Trophoblast cell (in vitro differentiated cells and primary cell): ENCODE measurements around the gene NUAK1.

ENCODE experiments used
- DNase-seq, 2 donors: peaks; one replicate each; pipeline ENCODE4 v3.0.0-alpha.2; 2016
- H2AFZ ChIP-seq: 2 replicates; pipeline ENCODE4 v1.6.1; 2013; ENCODE audit warnings: low read length, moderate library complexity, mild to moderate bottlenecking; ENCODE audit not compliant: insufficient read depth, poor library complexity
- H2AK5ac ChIP-seq: 2 replicates; pipeline ENCODE4 v1.6.1; 2013; ENCODE audit warnings: mild to moderate bottlenecking, low read length
- H2BK120ac ChIP-seq: 2 replicates; pipeline ENCODE4 v1.6.1; 2013; ENCODE audit warnings: low read length, mild to moderate bottlenecking, moderate library complexity; ENCODE audit not compliant: insufficient read depth, poor library complexity
- H2BK12ac ChIP-seq: 2 replicates; pipeline ENCODE4 v1.6.1; 2013; ENCODE audit warnings: mild to moderate bottlenecking, low read length, moderate library complexity
- H2BK5ac ChIP-seq: 2 replicates; pipeline ENCODE4 v1.6.1; 2013; ENCODE audit warnings: low read length, low read depth, moderate library complexity, mild to moderate bottlenecking; ENCODE audit not compliant: poor library complexity
- H3K14ac ChIP-seq: 2 replicates; pipeline ENCODE4 v1.6.1; 2013; ENCODE audit warnings: mild to moderate bottlenecking, low read length
- H3K18ac ChIP-seq: 2 replicates; pipeline ENCODE4 v1.6.1; 2013; ENCODE audit warnings: mild to moderate bottlenecking, low read length
- H3K23ac ChIP-seq: 2 replicates; pipeline ENCODE4 v1.6.1; 2013; ENCODE audit warnings: low read length
- H3K27ac ChIP-seq: 2 replicates; pipeline ENCODE4 v1.5.1; 2013; ENCODE audit warnings: low read depth, mild to moderate bottlenecking, inconsistent platforms, low read length, moderate library complexity
- H3K27me3 ChIP-seq: 2 replicates; pipeline ENCODE4 v1.6.1; 2013; ENCODE audit warnings: inconsistent platforms, mild to moderate bottlenecking, low read length, moderate library complexity; ENCODE audit not compliant: insufficient read depth
- H3K36me3 ChIP-seq, 2 experiments: 1 replicate in 1 of 2; 2 replicates in 1 of 2; pipeline ENCODE4 v1.6.1; 2013; ENCODE audit warnings: low read length in 2 of 2, mild to moderate bottlenecking in 2 of 2, moderate library complexity in 1 of 2; ENCODE audit not compliant: insufficient read depth in 2 of 2, control insufficient read depth in 1 of 2
- H3K4ac ChIP-seq: 2 replicates; pipeline ENCODE4 v1.6.1; 2013; ENCODE audit warnings: low read depth, mild to moderate bottlenecking, low read length, moderate library complexity
- H3K4me1 ChIP-seq, 2 experiments: 1 replicate in 1 of 2; 2 replicates in 1 of 2; pipeline ENCODE4 v1.6.1; 2013; ENCODE audit warnings: low read length in 2 of 2, mild to moderate bottlenecking in 2 of 2, moderate library complexity in 1 of 2; ENCODE audit not compliant: insufficient read depth in 2 of 2, control insufficient read depth in 1 of 2
- H3K4me2 ChIP-seq: 2 replicates; pipeline ENCODE4 v1.6.1; 2013; ENCODE audit warnings: inconsistent platforms, mild to moderate bottlenecking, low read length, moderate library complexity
- H3K4me3 ChIP-seq: 2 replicates; pipeline ENCODE4 v1.5.1; 2013; ENCODE audit warnings: mild to moderate bottlenecking, low read depth, low read length, inconsistent platforms
- H3K79me1 ChIP-seq: one replicate; pipeline ENCODE4 v1.6.1; 2013; ENCODE audit warnings: low read length
- H3K79me2 ChIP-seq: 2 replicates; pipeline ENCODE4 v1.6.1; 2013; ENCODE audit warnings: low read length, mild to moderate bottlenecking; ENCODE audit not compliant: control insufficient read depth, insufficient read depth, poor library complexity
- H3K9ac ChIP-seq: 2 replicates; pipeline ENCODE4 v1.6.1; 2013; ENCODE audit warnings: mild to moderate bottlenecking, low read length
- H3K9me3 ChIP-seq: 2 replicates; pipeline ENCODE4 v1.6.1; 2013; ENCODE audit warnings: low read depth, mild to moderate bottlenecking, control low read depth, inconsistent platforms, low read length; ENCODE audit not compliant: insufficient read depth
- H4K12ac ChIP-seq: 2 replicates; pipeline ENCODE4 v1.6.1; 2013; ENCODE audit warnings: low read depth, mild to moderate bottlenecking, low read length, moderate library complexity
- H4K8ac ChIP-seq: 2 replicates; pipeline ENCODE4 v1.6.1; 2013; ENCODE audit warnings: low read depth, mild to moderate bottlenecking, low read length, moderate library complexity
- H4K91ac ChIP-seq: one replicate; pipeline ENCODE4 v1.6.1; 2013; ENCODE audit warnings: low read depth, mild to moderate bottlenecking, low read length, moderate library complexity
- WGBS: extraction: QIAGEN DNeasy Blood & Tissue Kit; methylation state at CpG from one replicate; pipeline ENCODE4 v1.1.7; 2013; ENCODE audit warnings: missing lambda C conversion rate; ENCODE audit not compliant: insufficient read length, insufficient coverage; ENCODE audit errors: extremely low coverage; 5-methylcytosine and 5-hydroxymethylcytosine counted together

The NUAK1 gene

GRCh38 chr12:106183735-106184134 lies 45.0 kb upstream of the NUAK1 start:
- Histone ChIP-seq H2BK120ac (no peak overlapping the region), H3K23ac (no peak overlapping the region), H3K4me2 (no peak overlapping the region), H3K18ac (no peak overlapping the region), H3K36me3 (no peaks in the 10 kb centered on the region), H3K4me3 (peak overlapping the region; percentile 55), H3K4ac (no peak overlapping the region), H3K4me1 (peaks cover 12 to 15% of the 10 kb centered on the region in 2 experiments), H4K91ac (no peak overlapping the region), H3K9ac (no peak overlapping the region), H3K14ac (no peak overlapping the region), H3K79me1 (peaks cover 2% of the 10 kb centered on the region), H2AK5ac (no peak overlapping the region), H3K27me3 (no peaks in the 10 kb centered on the region), H2BK12ac (no peak overlapping the region), H4K8ac (no peak overlapping the region), H2BK5ac (no peak overlapping the region), H2AFZ (no peak overlapping the region), H3K9me3 (no peaks in the 10 kb centered on the region), H4K12ac (no peak overlapping the region), H3K79me2 (no peaks in the 10 kb centered on the region), H3K27ac (no peak overlapping the region)
- no CpG with 5 or more reads among the region's 4 CpGs for whole genome bisulfite sequencing
- no peak for DNase-seq

GRCh38 chr12:106181401-106182114 lies 42.8 kb upstream of the NUAK1 start:
- H3K23ac ChIP-seq, result no peak overlapping the region
- H3K27ac ChIP-seq, result no peak overlapping the region
- H3K4me1 ChIP-seq, result peaks cover 14 to 20% of the 10 kb centered on the region in 2 experiments
- H3K36me3 ChIP-seq, result no peaks in the 10 kb centered on the region
- no peaks in the 10 kb centered on the region for H3K27me3 ChIP-seq
- no peaks in the 10 kb centered on the region for H3K79me2 ChIP-seq
- no peak for DNase-seq
- H3K79me1 ChIP-seq, result peaks cover 4% of the 10 kb centered on the region
- no peak overlapping the region for H3K4me2 ChIP-seq
- H3K9ac ChIP-seq, result no peak overlapping the region
- H2BK12ac ChIP-seq, result no peak overlapping the region
- no peak overlapping the region for H3K18ac ChIP-seq
- H4K8ac ChIP-seq, result no peak overlapping the region
- no peak overlapping the region for H3K14ac ChIP-seq
- no peak overlapping the region for H3K4me3 ChIP-seq
- no peak overlapping the region for H4K91ac ChIP-seq
- H2AK5ac ChIP-seq, result no peak overlapping the region
- no peak overlapping the region for H3K4ac ChIP-seq
- no peak overlapping the region for H4K12ac ChIP-seq
- no peak overlapping the region for H2BK5ac ChIP-seq
- no peaks in the 10 kb centered on the region for H3K9me3 ChIP-seq
- WGBS, result no CpG with 5 or more reads among the region's 6 CpGs
- H2AFZ ChIP-seq, result no peak overlapping the region
- no peak overlapping the region for H2BK120ac ChIP-seq

GRCh38 chr12:106179086-106179485 lies 40.3 kb upstream of the NUAK1 start:
- H3K4ac ChIP-seq, result no peak overlapping the region
- no peak overlapping the region for H3K18ac ChIP-seq
- no peak overlapping the region for H2BK120ac ChIP-seq
- DNase-seq, result peak in 1 of 2 donors; percentile 5
- H2AFZ ChIP-seq, result no peak overlapping the region
- H3K4me1 ChIP-seq, result peaks cover 14 to 20% of the 10 kb centered on the region in 2 experiments
- no peak overlapping the region for H4K12ac ChIP-seq
- WGBS, result no CpG with 5 or more reads among the region's 3 CpGs
- no peak overlapping the region for H2AK5ac ChIP-seq
- H3K4me3 ChIP-seq, result no peak overlapping the region
- peaks cover 4% of the 10 kb centered on the region for H3K79me1 ChIP-seq
- H3K27ac ChIP-seq, result peak overlapping the region; percentile 69
- peak overlapping the region; percentile 38 for H2BK5ac ChIP-seq
- peak overlapping the region; percentile 18 for H2BK12ac ChIP-seq
- H3K23ac ChIP-seq, result no peak overlapping the region
- no peak overlapping the region for H4K8ac ChIP-seq
- H3K4me2 ChIP-seq, result no peak overlapping the region
- H3K36me3 ChIP-seq, result no peaks in the 10 kb centered on the region
- no peaks in the 10 kb centered on the region for H3K79me2 ChIP-seq
- no peaks in the 10 kb centered on the region for H3K9me3 ChIP-seq
- H3K9ac ChIP-seq, result no peak overlapping the region
- H4K91ac ChIP-seq, result no peak overlapping the region
- H3K14ac ChIP-seq, result no peak overlapping the region
- H3K27me3 ChIP-seq, result no peaks in the 10 kb centered on the region

- H2AK5ac ChIP-seq, result no peak overlapping the region
- H2BK12ac ChIP-seq, result no peak overlapping the region
- H3K18ac ChIP-seq, result no peak overlapping the region
- H3K79me2 ChIP-seq, result no peaks in the 10 kb centered on the region
- no peak overlapping the region for H2AFZ ChIP-seq
- peaks cover 4% of the 10 kb centered on the region for H3K79me1 ChIP-seq
- DNase-seq, result peak; percentile 64 to 66
- H3K27me3 ChIP-seq, result no peaks in the 10 kb centered on the region
- H3K27ac ChIP-seq, result no peak overlapping the region
- peak overlapping the region; percentile 30 for H3K4me2 ChIP-seq
- H3K4me1 ChIP-seq, result peaks cover 14 to 20% of the 10 kb centered on the region in 2 experiments
- no peak overlapping the region for H3K4me3 ChIP-seq
- no peaks in the 10 kb centered on the region for H3K36me3 ChIP-seq
- no peak overlapping the region for H2BK5ac ChIP-seq
- H4K91ac ChIP-seq, result no peak overlapping the region
- H2BK120ac ChIP-seq, result no peak overlapping the region
- H3K9me3 ChIP-seq, result no peaks in the 10 kb centered on the region
- no CpG with 5 or more reads among the region's 6 CpGs for WGBS
- no peak overlapping the region for H3K9ac ChIP-seq
- no peak overlapping the region for H4K12ac ChIP-seq
- no peak overlapping the region for H3K14ac ChIP-seq
- no peak overlapping the region for H3K4ac ChIP-seq
- H3K23ac ChIP-seq, result no peak overlapping the region
- no peak overlapping the region for H4K8ac ChIP-seq
Observed at GRCh38 chr12:106178562-106178961, 39.8 kb upstream of the NUAK1 start.
